HTERT RPE-1 (cell line): ENCODE measurements around the gene ASIC2.

ENCODE experiments used
- in situ Hi-C: fragments of 300-500 bp; cut with MboI; formaldehyde crosslinking; loops from 4 replicates; pipeline ENCODE4 v1.14.3; 2020; ENCODE audit warnings: low sequenced_read_pairs

Gene ASIC2

DNA sequence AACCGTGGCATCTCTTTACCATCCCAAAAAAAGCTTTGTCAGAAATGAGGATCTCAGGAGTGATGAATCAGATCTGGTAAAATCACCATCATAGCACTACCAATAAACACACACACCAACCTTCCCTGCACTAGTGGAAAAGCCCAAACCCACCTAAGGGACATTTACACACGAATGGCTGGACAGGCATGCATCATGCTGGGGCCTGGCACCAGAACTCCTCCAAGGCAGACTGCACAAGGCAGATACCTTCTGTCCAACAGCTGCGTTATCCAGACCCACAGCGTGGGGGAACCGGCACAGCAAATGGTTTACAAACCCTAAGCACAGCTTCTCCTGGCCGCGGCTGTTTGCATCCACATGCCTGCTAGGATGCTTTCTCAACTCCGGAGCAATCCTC, 2.8 kb downstream of the ASIC2 start:
- in situ Hi-C loops = no loop called here

DNA sequence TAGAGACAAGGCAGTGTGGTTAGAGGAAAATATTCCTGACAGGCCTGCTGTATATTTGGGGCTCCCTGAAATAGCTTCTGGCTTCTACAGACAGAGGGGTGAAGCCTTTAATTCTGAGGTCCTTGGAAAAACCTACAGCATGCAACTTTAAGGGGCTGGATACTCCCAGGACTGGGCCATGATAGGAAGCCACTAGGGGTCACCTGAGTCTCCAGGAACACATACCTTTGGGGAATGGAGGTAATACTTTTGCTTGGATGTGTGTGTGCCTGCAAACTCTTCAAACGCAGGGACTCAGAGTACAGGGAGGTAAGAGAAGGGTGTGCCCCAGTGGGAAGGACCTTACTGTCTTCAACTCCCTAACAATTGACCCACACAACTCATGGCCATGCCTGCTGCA, 4.1 kb downstream of the ASIC2 start:
- in situ Hi-C loops = no loop called here

DNA sequence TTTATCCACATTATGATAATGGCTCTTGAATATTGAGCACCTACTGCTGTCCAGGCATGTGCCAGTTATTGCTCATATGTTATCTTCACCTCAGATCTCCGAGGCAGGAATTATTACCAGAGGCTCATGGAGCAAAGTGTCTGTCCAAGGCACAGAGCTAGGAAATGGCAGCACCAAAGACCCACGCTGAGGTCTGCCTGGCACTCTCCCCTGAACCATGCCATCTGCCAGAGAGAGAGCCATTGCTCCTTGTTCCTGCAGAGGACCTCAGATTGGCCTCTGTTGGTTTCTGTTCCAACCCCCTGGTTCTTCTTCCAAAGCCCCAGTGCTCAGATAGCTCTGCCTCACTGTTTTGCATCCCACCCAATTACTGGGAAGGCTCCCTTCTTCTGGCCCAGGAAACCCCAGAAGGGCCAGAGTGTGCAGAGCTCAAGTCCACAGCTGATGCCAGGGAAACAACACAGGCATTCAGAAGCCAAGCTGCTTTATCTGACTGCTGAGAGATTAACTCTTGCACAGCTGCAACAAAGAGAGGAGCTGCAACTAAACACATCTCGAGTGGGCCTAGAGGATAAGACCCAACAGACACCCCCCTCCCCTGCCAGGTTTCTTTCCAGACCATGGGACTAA, 5.9 kb downstream of the ASIC2 start:
- in situ Hi-C loops = no loop called here

DNA sequence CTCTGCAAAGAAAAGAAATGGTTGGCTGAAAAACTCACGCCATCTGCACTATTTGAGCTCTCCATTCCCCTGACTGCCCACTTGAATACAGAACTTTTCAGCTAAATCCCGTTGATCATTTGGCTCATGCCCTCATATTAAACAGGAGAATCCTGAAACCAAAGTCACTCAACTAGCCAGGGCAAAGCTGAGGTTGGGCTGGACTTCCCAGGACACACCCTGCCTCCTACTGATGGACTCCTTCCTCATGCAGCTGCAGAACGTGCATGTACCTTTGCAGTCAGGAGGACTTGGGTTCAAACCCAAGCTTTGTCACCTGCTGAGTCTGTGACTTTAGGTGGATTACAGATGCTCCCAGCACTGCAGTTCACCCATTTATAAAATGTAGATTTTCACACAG, 7.7 kb downstream of the ASIC2 start:
- in situ Hi-C loops = no loop called here

DNA sequence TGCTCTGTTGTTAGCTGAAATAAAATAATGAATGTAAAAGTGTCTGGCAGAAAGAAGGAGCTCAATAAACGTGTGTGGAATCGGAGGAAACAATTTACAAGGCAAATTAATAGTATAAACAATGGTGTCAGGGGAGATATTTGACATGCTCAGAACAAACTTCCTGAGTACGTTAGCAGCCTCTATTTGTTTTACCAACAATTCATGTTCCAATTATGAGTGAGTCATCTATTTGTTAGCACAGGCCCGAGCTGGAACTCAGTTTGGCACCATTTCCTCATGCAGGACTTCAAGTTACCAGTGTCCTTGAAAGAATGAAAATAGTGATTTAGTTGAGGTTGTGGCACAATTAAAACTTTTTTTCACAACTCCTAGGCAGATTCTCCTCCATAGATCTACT, 9.1 kb downstream of the ASIC2 start:
- in situ Hi-C loops = no loop called here

DNA sequence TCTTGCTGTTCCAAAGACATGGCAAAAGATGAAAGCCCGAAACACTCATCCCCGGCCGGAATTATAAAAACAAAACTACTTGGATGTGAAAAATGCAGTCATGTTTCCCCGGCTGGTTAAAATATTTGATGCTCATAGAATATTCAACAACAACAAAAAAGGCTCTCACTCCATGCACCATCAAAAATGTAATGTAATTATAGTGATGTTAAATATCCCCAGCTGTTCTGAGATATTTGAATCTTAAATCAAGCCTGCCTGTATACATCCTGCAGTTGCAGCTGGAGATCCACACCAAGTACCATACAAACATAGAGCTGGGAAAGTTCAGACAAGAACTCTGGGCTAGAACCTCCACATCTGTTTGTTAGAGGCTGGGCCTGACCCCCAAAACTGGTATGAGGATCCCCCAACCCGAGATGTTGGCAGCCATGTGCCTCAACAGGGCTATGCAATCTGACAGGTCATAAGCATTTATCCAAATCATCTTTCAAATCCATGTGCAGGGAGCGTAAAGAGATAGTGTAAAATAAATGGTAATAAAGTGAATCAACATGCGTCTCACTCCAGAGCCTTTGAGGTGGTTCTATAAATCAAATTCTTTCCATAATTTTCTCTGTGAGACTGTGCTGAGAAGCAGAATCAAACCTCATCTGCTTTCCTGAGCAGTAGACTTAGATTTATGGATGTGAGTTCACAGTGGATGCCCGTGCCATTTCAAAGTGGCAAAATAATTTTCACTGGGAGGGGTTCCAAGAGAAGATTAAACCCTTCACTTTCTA, 12.7 kb downstream of the ASIC2 start:
- in situ Hi-C loops = no loop called here

DNA sequence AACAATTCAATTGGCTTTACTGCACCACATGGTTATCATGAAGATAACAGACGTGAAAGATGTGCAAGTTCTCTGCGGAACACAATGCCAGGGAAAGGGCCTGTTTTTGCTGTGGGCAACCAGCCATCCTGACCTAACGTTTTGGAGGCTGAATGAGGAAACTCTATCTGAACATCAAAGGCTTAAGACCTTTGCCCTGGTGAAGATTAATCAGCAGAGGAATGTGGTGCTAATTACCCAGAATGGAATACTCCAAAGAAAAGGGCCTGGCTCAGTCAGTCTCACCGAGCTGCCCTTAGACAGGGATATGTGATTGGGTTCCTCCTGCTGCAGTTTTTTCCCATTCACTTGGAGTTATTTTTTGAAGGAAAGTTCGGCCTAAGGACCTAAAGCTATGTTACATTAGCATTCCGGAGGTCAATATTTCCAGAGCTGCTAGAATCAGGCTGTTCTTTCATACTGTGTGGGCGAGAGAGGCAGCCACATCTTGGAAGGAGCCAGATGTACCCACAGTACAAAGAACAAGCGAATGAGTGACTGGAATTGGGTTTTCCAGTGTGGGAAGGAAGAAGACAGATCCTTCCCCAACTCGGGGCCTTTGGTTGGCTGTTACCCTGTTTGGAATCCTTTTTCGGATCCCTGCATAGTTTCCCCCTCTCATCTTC, 15.5 kb downstream of the ASIC2 start:
- in situ Hi-C loops = no loop called here

DNA sequence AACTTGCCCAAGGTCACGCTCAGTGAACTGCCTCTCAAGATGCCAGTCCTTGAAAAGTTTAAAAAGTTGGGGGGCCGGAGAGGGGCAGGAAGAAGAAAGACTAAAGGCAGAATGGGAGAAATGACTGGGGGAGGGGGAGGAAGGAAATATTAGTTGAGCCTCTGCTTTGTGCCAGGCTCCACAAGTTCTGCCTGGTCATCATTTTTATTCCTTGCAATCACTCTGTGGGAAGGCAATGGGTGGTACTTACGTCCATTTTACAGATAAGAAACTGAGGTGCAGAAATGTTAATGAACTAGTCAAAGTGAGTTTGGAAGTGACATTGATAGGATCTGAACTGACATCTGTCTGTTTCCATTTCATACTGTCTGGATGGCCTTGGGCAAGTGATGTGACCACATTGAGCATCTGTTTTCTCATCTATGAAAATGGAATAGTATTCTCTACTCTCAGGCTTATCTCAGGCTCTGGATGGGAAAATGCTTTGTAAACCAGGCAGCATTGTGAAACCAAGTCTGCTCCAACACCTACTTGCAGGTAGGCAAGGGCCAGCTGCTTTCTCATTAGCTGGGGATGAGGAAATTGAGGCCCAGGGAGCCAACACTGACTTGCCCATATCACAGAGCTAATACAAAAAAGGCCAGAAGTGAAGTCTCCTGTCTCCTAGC, 19.2 kb downstream of the ASIC2 start:
- in situ Hi-C loops = no loop called here

DNA sequence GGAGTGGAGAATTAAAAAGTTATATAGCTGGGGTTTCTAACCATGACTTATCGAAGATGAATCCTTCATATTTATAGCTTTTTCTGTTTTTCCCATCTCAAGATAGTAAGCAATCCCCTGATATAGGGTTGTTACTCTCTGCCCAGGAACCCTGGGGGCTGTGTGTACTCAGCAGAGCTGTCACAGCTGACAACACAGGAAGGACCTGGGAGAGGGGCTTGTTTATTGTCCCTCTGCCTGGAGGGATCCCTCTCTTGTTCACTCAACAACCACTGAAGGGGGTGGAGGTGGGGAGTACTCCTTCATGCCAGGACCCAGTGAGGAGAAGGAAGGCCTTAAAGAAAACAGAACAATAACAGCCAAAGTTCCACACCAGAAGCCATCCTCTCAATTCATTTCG, 19.8 kb downstream of the ASIC2 start:
- in situ Hi-C loops = no loop called here

DNA sequence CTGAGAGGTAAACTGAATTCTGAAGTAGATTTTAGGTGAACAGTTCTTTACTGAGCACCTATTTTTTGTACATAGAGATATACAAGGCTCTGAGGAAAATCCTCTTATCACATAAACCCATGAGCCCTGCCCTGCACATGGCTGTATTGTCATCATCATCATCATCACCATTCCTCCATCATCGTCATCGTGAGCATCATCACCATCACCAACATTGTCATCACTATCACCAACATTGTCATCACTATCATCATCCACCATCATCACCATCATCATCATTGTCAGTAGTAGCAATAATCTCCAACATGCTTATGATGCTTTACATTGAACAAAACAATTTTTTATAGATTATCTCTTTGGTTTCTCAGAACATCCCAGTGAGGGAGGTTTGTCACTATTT, 20.7 kb downstream of the ASIC2 start:
- in situ Hi-C loops = no loop called here

DNA sequence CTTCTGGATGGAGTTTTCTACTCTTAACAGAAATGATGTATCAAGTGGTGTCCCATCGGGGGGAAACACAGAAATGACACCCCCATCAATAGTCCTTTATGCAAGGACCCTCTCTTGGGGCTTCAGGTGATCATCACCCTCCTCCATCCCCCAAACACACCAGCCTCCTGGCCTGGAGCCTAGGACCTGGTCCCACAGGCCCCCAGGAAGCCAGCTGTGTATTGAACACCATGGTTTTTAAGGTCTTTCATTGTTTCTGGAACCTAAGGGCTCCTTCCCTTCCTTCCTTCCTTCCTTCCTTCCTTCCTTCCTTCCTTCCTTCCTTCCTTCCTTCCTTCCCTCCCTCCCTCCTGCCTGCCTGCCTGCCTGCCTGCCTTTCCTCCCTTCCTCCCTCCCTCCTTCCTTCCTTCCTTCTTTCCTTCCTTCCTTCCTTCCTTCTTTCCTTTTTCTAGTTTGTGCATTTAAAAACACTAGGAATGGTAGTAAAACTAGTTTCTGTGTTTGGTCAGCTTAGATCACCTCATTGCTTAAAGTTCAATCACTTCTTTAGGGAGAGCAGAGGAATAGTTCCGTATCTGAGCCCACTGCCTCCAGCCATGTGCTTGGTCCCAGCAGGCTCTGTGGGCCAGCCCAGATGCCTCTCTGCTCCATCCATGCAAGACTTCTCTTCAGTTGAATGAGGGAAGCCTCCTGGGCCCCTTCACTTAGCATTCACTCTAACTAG, 23.6 kb downstream of the ASIC2 start:
- in situ Hi-C loops = no loop called here

DNA sequence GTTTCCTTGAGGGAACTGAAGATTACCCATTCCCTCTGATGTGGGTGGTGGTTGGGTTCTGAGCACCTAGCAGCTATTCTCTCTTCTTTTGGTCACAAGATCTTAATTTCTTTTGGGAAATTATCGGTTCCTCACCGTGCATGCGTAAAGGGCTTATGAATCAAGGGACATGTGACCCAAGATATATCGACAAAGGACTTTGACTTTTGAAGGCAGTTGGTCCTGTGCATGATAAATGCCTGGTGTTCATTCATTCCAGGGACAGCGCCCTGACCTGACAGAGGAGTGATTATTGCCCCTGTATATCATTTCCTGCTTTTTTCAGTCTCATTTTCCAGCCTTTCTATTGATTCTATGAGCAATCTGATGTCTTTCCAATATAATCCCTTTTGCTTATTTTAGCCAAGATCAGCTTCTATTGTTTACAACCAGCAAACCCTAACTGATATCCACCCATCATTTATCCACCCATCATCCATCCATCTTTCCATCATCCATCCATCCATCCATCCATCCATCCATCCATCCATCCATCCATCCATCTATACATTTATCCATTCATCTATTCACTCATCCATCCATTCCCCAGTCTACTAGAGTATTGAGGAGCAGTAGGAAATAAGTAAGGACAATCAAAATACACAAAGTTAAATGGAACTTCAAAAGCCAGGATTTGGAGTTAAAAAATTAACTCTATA, 25.1 kb downstream of the ASIC2 start:
- in situ Hi-C loops = no loop called here

DNA sequence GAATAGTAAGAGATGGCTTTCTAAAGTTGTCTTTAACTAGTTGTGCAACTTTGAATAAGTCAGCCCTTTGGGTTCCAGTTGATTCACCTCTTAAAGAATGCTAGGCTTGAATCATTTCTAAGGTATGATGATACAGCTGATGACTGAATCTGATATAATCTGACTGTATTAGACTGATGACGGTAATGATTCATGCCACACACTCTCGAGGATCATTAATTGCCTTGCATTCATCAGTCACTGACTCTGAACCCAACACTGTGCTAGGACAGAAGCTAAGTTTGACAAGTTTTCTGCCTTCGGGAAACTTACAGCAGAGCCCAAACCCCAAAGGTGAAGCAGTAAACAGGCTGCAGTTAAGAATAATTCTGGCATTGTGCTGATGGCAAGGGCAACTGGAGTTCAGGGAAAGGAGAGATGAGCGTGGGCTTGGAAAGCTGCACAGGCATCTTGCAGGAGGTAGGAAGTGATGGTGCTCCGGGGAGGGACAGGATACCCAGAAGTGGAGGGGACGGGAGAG, 25.8 kb downstream of the ASIC2 start:
- in situ Hi-C loops = no loop called here

DNA sequence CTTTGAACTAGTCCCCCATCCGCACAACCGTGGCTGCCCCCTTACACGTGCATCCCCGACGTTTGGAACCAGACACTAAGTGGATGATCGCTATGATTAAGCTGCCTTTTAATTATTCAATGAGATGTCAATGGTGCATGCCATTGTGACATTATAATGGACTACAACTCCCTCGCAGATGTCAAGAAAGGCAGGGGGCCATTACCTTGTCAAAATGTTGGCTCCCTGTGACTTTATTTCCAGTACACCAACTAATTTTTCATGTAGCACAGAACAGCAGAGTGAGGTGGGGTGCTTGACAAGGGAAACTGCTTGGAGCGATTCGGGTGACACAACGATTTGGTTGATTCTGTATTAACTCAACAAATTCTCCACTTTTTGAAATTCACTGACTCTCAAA, 26.5 kb downstream of the ASIC2 start:
- in situ Hi-C loops = no loop called here

DNA sequence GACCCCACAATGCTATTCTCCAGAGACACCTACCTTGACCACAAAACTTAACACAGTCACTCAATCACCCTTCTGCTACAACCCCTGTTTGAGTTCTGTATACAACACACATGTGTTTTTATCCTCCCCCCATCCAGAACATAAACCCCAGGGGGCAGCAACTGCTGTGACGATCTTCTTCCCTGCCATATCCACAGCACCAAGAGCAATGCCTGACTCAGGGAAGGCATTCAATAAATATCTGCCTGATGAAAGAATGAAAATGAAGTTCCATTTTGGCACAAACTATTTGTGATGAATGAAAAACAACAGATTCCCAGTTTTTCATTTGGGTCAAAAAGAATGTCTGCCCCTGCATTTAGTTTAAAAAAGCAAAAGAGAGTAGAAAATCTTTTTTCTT, 27.0 kb downstream of the ASIC2 start:
- in situ Hi-C loops = no loop called here

DNA sequence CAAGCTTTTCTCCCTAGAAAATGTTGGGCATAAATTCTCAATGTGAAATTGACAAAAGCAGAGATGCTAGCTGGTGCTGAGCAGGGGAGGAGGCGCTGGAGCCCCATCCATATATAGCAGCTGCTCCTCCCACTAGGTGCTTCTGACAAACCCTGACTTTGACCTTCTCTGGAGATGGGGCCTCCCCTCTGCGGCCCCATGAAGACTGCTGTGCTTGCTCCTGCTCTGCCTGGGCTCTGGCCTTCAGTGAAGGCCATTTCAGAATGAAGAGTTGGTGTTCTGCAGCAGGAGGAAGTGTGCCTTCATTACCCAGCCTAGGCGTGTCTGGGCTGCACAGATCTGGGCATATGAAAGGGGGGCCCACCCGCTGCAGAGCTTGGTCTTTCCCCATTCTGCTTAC, 29.7 kb downstream of the ASIC2 start:
- in situ Hi-C loops = no loop called here

DNA sequence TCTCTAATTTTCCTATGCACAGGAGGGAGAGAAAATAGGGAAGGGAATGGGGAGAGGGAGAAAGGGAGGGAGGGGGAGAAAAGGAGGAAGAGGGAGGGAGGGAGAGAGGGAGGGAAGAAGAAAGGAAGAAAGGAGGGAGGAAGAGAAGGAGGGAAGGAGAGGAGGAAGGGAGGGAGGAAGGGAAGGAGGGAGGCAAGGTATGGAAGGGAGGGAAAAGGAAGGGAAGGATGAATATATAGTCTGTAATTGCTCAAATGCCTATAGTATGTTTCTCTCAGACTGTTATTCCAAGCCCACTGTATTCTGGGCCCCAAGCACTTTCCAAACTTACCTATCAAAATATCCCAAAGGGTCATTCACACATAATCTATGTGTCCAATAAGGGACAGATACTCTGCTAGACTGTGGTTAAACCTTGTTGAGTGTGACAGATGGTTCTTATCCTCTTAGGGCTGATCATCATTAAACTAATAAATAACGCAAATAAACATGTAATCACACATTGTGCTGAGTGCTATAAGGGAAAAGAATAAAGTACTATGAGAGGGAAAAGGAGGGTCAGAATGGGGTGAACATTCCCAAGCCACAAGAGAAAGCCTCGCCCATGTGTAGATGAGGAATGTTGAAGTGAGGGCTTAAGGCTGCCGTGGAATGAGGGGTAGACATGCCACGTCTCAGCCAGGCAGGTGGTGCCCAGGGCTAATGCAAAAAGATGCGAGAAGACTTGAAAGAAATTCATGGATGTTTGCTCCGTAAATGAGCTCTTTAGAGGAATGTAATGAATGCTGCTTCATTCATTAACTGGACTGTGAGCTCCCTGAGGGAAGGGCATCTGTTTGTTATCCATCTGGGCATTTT, 30.6 kb downstream of the ASIC2 start:
- in situ Hi-C loops = no loop called here

DNA sequence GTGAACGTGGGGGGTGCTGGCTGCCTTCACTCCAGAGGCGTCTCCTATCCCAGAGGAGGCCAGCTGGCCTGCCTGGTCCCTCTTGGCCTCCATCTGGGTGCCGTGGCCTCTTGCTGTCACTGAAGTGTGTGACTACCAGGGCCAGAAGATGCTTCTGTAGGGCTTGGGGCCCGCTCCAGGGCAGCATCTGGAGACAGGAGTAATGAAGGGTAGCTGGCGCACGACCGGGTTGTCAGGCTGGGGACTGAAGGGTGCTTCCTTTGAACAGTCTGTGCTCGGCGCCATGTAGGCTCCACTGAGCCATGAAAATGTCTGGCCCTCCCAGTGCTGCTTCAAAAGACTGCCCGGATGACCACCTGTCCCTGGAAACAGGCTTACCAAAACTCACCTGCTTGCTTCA, 31.3 kb downstream of the ASIC2 start:
- in situ Hi-C loops = no loop called here

DNA sequence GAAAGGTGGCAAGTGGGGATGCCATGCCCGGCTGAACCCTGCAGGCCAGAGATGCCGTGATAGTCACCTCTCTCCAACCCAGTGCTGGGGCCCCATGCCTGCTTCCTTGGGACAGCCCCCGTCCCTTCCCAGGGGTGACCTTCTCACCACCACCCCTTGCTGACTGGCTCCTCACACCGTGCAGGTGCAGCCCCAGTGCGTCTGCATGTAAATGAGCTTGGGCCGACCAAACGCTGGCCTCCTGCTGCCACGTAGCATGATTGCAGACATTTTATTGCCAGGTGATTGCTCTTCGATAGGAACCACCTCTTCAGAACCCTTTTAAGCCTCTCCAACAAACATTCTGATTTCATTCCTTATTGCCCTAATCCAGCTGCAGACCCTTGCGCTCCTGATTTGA, 32.5 kb downstream of the ASIC2 start:
- in situ Hi-C loops = no loop called here
